GM21723 (cell line): Measurements from ENCODE around the gene RNF150.
A peak's percentile ranks its signal among the peaks of the same experiment; 100 is the strongest.

ENCODE experiments used
- ATAC-seq: cut with Tn5 transposase; IDR thresholded peaks from one replicate; pipeline ENCODE4 v1.9.1; 2021; ENCODE audit warnings: mild to moderate bottlenecking, moderate library complexity; ENCODE audit not compliant: unreplicated experiment

The RNF150 gene

DNA sequence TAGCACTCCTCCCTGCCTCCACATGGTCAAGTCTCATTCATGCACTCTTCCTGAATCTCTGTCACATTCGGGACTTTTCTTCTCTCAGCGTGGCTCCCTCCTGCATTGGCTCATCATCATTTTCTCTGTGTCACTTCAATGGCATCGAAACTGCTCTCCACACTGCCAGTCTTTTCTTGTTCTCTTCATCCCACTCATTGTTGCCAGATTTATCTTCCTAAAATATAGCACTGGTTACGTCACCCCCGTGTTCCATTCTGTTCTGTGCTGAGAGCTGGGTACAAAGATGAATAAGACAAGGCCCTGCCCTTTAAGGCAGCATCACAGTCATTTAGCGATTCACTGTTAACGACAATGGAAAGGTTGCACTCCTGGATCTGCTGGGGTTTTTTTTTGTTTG, 202.7 kb downstream of the RNF150 start:
- no peak for ATAC-seq

- no peak for ATAC-seq
These were observed 203.3 kb downstream of the RNF150 start for GRCh38 chr4:140930011-140930410.

DNA sequence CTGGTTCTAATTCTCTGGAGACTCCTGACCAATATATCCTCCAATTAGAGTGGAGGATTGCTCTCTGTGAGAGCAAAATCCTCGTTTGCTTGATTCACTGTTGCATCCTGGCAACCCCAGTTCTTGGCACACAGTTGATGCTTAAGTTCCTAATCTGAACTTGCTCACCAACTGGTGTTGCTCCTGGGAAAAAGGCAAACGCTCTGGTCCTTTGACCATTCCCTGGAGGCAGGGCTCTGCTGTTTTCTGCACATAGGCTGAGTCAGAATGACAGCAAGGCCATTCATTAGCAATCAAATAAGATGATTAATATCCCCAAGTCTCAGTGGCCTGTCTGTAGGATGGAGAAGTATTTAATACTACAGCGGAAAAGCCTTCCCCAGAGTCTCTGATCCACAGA, 204.4 kb downstream of the RNF150 start:
- ATAC-seq, result no peak

DNA sequence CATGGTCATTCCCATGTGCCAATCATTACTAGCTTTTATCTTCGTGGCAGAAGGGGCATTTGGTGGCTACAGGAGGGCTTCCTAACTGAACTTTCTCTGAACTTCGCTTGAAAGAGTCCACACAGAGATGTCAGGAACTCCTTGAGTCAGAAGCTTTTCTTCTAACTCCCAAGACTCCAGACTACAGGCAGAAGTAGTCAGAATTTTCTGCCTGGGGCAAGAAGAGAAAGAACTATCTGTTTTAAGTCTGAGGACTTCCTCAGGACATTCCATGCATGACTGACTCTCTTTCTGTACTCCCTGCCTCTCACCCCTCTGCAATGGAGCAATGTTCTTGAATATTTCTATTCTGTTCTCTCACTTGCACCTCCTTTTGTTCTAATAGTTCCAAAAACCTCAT, 206.6 kb downstream of the RNF150 start:
- no peak for ATAC-seq

- ATAC-seq, result no peak
These were observed 207.9 kb downstream of the RNF150 start for GRCh38 chr4:140925417-140925816.

DNA sequence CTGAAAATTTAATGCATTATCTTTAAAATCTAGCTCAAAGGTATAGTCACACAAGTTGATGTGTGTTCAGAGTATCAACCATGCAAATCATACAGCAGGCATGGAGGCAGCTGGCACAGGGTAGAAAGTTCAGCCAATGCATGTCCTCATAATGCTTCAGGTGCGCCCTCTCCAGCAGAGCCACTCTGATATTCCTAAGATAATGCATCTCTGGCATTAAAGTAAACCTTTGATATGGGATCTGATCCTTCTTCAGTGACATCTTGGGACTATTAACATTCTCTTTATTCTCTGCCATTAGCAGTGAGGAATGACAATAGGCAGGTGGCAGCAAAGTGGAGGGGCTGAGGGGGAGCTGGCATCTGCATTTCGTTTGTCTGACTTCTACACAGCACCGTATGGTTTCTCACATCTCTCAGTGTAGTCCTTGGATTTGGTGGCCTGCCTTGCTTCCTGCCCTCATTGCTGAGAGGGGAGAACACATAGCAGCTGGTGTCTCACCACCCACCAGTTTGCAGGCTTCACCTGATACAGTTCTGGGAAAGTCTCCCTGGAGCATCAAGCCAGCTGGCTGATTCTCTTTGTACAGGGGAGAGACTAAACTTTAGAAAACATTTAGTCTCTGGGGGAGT, 208.4 kb downstream of the RNF150 start:
- ATAC-seq, result no peak

DNA sequence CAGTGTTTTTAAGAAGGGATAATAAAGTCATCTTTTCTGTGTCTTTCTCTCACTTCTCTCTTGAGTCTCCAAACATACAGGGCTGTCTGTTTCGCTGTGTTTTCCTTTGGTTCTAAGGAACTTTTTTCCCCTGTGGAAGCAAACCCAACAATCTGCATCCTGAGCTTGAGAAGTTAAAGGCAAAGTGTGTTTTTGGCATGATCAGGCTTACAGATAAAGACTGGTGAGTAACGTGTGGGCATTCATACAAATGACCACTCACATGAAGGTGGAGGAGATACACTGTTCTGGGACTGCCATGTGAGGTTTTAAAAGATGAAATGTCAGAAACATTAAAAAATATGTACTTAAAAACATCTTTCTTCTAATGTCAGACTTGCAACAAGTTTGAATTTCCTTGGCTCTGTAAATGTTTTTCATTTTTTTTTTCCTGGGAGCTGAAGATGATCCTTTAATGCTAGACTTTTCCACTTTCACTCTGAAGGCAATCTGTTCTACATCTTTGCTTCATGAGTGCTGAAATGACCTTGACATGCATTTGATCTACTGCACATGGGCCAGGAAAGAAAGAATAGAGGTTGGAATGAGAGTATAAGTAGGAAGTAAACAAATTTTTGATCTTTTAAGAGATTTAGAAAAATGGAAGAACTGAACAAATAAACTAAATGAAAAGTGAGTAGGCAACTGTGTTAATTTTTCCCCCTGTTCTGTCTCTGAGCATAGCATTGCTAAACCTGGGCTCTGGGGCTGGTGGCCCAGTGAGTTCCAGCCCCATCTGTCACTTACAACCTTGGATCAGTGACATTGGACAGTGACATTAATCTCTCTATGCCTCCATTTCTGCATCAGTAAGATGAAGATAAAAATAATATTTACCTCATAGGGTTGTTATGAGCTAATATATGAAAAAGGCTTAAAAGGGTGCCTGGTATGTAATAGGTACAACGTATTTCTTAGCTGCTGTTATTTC, 226.0 kb downstream of the RNF150 start:
- ATAC-seq, result no peak

DNA sequence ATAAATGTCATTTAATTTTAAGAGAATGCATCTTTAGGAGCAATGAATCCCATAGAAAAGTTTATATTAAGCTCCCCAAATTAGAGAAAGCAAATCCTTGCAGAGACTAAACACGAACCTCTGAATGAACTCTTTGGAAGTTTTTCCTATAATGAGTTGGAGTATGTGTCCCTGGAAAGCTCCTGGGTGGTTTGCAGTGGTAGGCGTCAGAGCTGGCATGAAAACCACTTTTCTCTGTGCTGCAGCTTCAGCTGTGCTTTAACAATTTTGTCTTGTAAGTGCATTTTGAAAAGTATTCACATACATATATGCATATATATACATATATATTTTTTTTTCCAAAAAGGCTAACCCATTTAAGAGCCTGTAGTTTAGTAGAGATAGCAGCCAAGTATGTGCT, 228.4 kb downstream of the RNF150 start:
- ATAC-seq, result no peak

- ATAC-seq, result no peak
These were observed 229.5 kb downstream of the RNF150 start for GRCh38 chr4:140903522-140904475.

DNA sequence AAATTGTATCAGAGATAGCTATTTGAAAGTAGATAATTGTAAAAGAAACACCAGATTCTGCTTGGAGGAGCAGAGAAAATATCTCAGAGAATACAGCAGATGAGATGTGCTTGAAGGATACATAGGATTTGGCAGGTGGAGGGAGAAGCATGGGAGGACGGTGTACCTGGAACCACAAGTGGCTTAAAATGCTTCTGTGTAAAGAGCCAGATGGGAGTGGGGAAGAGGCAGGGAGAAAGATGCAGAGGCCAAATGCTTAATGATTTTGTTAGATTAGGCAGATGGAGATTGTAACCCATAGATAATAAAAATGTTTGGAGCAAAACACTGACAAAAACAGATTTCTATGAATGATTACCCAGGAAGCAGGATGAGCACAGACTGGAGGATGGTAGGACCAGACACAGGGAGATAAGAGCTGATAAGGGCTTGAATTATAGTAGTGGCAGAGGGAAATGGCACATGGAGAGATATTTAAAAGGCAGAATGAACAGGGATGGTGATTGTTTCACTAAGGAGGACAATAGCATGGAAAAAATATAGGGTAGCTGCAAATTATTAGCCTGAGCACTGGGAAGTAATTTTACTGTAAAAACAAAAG, 231.4 kb downstream of the RNF150 start:
- no peak for ATAC-seq

GRCh38 chr4:140893939-140894338, 239.3 kb downstream of the RNF150 start:
- no peak for ATAC-seq

DNA sequence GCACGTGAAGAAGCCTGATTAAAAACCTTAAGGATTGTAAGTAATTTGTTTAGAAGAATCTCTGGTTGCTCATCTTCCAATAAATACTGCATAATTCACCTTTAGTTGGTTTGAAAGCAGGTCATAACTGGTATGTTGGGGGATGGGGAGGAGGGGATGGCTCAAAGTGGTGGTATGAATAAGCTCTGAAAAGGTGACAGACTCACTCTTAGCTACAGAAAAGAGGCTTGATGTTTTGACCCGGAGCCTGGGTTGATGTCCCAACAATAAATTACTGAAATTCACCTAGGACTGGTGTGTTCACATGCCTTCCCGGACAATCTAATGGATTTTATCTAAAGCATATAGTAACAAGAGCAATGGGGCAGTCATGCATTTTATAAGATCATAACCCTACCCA, 245.2 kb downstream of the RNF150 start:
- ATAC-seq, result no peak

DNA sequence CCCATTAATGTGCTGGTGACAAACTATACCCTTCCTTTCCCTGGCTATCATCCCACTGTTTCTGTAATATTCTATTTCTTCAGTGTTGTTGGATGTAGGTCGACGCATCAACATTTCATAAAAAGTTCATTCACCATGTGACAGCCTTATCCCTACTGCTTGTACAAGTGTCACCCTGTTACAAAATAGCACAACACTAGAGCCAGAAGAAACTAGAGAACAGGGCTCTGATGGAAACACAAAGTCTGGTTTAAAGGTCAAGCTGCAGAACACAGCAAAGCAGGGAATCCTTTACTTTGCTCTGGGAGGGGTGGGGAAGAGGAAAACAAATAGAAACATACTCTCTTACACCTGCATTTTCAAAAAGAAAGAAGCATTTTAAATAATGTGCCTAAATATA, 245.8 kb downstream of the RNF150 start:
- ATAC-seq, result no peak

DNA sequence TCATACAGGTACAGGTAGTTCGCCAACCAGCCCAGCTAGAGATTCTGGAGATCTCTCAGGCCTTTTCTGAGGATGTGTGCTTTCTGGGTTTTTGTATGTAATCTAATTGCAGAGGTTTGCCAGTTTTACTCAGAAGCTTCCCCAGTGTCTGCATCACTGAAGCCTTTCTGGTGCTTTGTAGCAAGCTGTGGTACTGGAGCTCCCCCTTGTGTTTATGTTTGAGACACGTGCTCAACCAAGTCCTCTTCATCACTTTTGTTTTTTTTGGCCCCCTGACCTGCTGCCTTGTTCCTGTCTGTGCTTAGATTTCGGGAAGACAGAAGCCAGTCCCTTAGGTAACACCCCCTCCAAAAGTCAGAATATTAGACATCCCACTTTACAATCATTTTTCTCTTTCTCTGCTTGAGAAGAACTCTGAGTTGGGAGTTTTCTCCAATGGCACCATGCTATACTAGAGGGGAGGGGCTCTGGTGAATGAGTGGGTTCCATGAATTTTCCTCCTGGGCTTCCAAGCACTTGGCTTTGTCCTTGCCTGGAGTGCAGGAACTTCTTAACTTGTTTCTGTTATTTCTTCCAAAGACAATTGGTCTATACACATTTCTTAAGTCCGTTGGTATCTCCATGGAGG, 248.7 kb downstream of the RNF150 start:
- peak; percentile 97 for ATAC-seq

DNA sequence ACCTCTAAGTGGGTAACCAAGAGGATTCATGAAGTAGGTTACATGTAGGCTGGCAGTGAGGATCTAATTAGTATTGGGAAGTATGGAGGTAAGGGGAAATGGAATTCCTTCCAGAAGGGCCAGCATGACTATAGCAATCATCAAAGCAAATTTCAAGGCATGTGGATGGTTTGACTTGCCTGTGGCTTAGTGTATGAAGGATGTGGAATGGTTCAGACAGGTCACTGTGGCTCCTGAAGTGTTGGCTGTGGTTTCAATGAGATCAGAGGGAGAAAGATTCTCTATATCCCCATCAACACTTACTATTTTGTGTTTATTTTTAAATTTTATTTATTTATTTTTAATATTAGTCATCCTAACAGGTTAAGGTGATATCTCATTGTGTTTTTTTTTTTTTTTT, 255.5 kb downstream of the RNF150 start:
- ATAC-seq, result no peak

DNA sequence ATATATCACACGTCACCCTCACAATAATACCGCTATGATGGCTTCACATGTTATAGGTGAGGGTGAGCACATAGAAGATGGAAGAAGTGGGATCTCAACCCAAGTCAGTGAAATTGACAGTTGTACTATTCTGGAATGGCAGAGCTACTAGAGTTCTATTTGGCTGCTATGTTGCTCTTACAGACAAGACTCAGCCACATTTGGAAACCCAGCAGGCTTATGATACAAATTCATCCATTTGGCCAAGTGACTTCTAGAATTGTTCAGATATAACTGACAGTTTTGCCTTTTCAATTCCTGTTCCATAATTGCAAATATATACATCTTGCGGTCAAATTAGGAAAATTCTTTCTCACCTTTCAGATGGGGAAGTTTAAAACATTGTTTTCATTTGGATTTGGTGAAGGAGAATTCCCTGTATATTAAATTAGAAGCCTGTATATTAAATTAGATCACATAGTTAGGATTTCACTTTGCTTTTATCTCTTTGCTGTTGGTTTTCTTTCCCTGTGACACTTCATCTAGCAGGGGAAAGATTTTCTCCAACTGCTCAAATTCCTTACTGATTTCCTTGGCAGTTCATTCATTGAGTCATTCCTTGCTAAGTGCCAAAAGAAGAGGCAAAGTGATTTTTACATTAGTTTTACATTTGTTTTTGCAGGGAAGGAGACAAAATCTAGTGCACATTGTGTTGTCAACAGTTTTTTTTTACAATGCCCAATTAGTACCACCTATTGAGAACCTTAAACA, 256.5 kb downstream of the RNF150 start:
- ATAC-seq, result no peak

DNA sequence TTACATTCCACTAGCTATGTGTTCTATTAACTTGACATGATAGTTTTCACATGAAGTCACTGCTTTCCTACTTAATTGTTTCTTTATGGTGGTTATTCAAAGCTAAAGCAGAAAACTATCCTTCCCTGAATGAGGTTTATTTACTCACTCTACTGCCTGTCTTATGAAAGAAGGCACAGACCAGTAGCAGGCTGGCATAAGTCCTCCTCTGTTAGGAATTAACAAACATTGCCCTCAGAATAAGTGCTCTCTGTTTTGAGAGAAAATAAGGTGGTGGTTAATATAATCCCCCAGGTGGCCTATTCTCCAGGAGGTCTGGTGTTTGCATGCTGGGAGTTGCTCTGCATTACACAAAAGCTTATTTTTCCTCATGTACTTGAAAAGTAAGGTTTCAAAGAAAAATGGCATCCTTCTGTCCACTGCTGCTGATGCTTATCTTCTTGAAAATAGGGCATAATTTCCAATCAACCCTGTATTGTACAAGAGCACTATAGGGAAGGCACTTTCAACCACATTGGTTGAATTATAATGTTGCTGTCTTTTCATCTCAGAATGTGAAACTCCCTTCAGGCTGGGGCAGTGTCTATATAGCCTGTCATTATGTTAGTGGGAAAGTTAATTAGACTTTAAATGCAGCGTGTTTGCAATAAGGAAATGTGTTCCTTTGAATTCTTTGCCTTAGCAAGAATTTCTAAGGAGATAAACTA, 257.4 kb downstream of the RNF150 start:
- no peak for ATAC-seq

DNA sequence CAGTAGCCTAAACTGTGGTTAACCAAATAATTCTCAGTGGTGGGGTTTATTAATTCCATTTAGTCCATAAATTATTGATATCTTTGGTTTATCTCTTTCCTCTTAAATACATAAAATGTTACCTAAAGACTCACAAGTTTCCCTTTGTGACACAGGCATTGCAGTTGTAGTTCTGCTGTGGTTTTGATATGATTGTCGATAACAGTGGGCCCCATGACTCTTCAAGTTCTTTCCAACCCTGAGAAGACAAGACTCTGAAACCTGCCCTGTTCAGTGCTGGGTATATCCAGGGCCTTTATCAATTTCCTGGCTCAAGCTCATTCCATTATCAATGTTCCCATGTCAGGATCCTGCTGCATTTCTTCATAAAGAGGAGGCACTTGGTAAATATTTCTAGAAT, 259.2 kb downstream of the RNF150 start:
- ATAC-seq, result no peak

- ATAC-seq, result no peak
These were observed 261.9 kb downstream of the RNF150 start for GRCh38 chr4:140871368-140871767.
